ENCODE measurements around the gene CYP4V2. TPM values are rescaled to one million over a fixed set of nuclear protein-coding genes. Genes with fewer than 3 reads are reported as not detected.
"Not testable (repeated sequence)": the region's sequence is repeated elsewhere in the genome, so short reads cannot be mapped to it uniquely, and the experiment has no call there.

The CYP4V2 gene
- polyA plus RNA-seq, 1 experiment, result 4.2 TPM

- H3K4me3 ChIP-seq (ENCODE audit: low read depth, low read length), result no peak overlapping the region
- DNase-seq (ENCODE audit: low read depth), result no peak
- CTCF ChIA-PET, result no interaction called here
- H3K36me3 ChIP-seq (ENCODE audit: control insufficient read depth, insufficient read depth, low read length), result no peaks in the 10 kb centered on the region
- POLR2A ChIA-PET, result no interaction called here
- H3K27me3 ChIP-seq (ENCODE audit: control insufficient read depth, insufficient read depth, low read length), result no peaks in the 10 kb centered on the region
- TF ChIP-seq CTCF (IDR thresholded peaks at IDR 0.05; ENCODE audit: insufficient read depth, low read depth, low read length), result no peak
Observed at GRCh38 chr4:186240848-186241491, 49.6 kb downstream of the CYP4V2 start.

GRCh38 chr4:186241616-186242015, 50.2 kb downstream of the CYP4V2 start:
- Histone ChIP-seq H3K27me3 (ENCODE audit: control insufficient read depth, insufficient read depth, low read length) (no peaks in the 10 kb centered on the region), H3K36me3 (ENCODE audit: control insufficient read depth, insufficient read depth, low read length) (no peaks in the 10 kb centered on the region), H3K4me3 (ENCODE audit: low read depth, low read length) (no peak overlapping the region)
- DNase-seq (ENCODE audit: low read depth), result no peak
- CTCF ChIA-PET, result no interaction called here
- POLR2A ChIA-PET, result no interaction called here
- TF ChIP-seq CTCF (IDR thresholded peaks at IDR 0.05; ENCODE audit: insufficient read depth, low read depth, low read length), result no peak

- CTCF ChIA-PET; H3K36me3 ChIP-seq (ENCODE audit: control insufficient read depth, insufficient read depth, low read length); DNase-seq (ENCODE audit: low read depth); H3K4me3 ChIP-seq (ENCODE audit: low read depth, low read length); POLR2A ChIA-PET; H3K27me3 ChIP-seq (ENCODE audit: control insufficient read depth, insufficient read depth, low read length): not testable (repeated sequence)
Observed at GRCh38 chr4:186242031-186242430, 50.7 kb downstream of the CYP4V2 start.

- CTCF ChIA-PET, result no interaction called here
- POLR2A ChIA-PET, result no interaction called here
Observed at GRCh38 chr4:186243331-186243730, 52.0 kb downstream of the CYP4V2 start.

GRCh38 chr4:186244835-186245234, 53.5 kb downstream of the CYP4V2 start:
- Histone ChIP-seq H3K27me3 (ENCODE audit: control insufficient read depth, insufficient read depth, low read length) (no peaks in the 10 kb centered on the region), H3K4me3 (ENCODE audit: low read depth, low read length) (no peak overlapping the region), H3K36me3 (ENCODE audit: control insufficient read depth, insufficient read depth, low read length) (no peaks in the 10 kb centered on the region)
- CTCF ChIA-PET, result no interaction called here
- POLR2A ChIA-PET, result no interaction called here
- no peak for TF ChIP-seq CTCF (IDR thresholded peaks at IDR 0.05; ENCODE audit: insufficient read depth, low read depth, low read length)
- no peak for DNase-seq (ENCODE audit: low read depth)

More at GRCh38 chr4:186243331-186243730, 52.0 kb downstream of the CYP4V2 start:
- no peak for TF ChIP-seq CTCF (IDR thresholded peaks at IDR 0.05; ENCODE audit: insufficient read depth, low read depth, low read length)
- no peak for DNase-seq (ENCODE audit: low read depth)
- Histone ChIP-seq H3K27me3 (ENCODE audit: control insufficient read depth, insufficient read depth, low read length) (no peaks in the 10 kb centered on the region), H3K36me3 (ENCODE audit: control insufficient read depth, insufficient read depth, low read length) (no peaks in the 10 kb centered on the region), H3K4me3 (ENCODE audit: low read depth, low read length) (no peak overlapping the region)

GRCh38 chr4:186247062-186247752, 55.8 kb downstream of the CYP4V2 start:
- H3K36me3 ChIP-seq (ENCODE audit: control insufficient read depth, insufficient read depth, low read length); CTCF ChIA-PET; POLR2A ChIA-PET; H3K27me3 ChIP-seq (ENCODE audit: control insufficient read depth, insufficient read depth, low read length); H3K4me3 ChIP-seq (ENCODE audit: low read depth, low read length); DNase-seq (ENCODE audit: low read depth): not testable (repeated sequence)

Data from BJ (cell line).